Measurements from ENCODE around the gene HIPK3.

The HIPK3 gene

GRCh38 chr11:33256031-33256812 is 959 bp upstream of the HIPK3 start:
- no peak for TF ChIP-seq CTCF (IDR thresholded peaks at IDR 0.05)

- TF ChIP-seq CTCF (IDR thresholded peaks at IDR 0.05), result no peak
Observed at GRCh38 chr11:33256813-33257159, 395 bp upstream of the HIPK3 start.

GRCh38 chr11:33257897-33258630 is 883 bp downstream of the HIPK3 start:
- TF ChIP-seq CTCF (IDR thresholded peaks at IDR 0.05), result no peak

GRCh38 chr11:33258631-33259205 is 1.5 kb downstream of the HIPK3 start:
- TF ChIP-seq CTCF (IDR thresholded peaks at IDR 0.05), result no peak

GRCh38 chr11:33259869-33260268 is 2.7 kb downstream of the HIPK3 start:
- no peak for TF ChIP-seq CTCF (IDR thresholded peaks at IDR 0.05)

GRCh38 chr11:33262011-33262645 is 4.9 kb downstream of the HIPK3 start:
- TF ChIP-seq CTCF (IDR thresholded peaks at IDR 0.05), result no peak

GRCh38 chr11:33263549-33263948 is 6.4 kb downstream of the HIPK3 start:
- TF ChIP-seq CTCF (IDR thresholded peaks at IDR 0.05), result no peak
